Fibroblast of upper back skin (primary cell): ENCODE measurements around the gene COL27A1.

Source experiments
- DNase-seq: peaks from one replicate; pipeline ENCODE4 v3.0.0-alpha.2; 2013

The COL27A1 gene

DNA sequence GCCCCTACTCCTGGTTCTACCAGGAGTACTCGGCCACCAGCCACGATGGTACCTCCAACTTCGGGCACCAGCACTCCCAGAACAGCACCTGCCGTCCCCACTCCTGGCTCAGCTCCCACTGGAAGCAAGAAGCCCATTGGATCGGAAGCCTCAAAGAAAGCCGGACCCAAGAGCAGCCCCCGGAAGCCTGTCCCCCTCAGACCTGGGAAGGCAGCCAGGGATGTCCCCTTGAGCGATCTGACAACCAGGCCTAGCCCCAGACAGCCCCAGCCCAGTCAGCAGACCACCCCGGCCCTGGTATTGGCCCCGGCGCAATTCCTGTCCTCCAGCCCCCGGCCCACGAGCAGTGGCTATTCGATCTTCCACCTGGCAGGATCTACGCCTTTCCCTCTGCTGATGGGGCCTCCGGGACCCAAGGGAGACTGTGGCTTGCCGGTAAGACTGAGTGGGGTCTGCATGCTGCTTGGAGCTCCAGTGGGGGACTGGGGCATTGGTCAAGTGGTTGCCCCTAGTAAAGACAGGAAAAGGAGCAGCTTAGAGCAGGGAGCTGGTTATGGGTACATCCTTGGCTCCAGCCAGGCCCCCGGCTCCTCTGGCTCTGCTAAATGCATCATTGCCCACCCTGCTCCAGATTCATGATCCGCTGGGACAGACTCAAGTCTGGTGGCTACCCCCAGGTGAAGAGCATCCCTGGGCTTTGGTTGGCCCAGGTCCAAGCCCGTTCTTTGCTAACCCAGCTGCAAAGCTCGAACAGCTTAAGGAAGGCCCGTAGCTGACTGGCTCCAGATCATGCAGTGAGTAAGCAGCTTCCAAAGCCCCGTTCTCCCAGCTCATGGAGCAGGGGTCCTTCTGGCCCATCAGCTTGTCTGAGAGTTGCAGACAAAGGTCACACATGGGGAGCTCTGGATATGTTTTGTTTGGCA is 14.0 kb downstream of the COL27A1 start:
- DNase-seq, result peak; percentile 83

DNA sequence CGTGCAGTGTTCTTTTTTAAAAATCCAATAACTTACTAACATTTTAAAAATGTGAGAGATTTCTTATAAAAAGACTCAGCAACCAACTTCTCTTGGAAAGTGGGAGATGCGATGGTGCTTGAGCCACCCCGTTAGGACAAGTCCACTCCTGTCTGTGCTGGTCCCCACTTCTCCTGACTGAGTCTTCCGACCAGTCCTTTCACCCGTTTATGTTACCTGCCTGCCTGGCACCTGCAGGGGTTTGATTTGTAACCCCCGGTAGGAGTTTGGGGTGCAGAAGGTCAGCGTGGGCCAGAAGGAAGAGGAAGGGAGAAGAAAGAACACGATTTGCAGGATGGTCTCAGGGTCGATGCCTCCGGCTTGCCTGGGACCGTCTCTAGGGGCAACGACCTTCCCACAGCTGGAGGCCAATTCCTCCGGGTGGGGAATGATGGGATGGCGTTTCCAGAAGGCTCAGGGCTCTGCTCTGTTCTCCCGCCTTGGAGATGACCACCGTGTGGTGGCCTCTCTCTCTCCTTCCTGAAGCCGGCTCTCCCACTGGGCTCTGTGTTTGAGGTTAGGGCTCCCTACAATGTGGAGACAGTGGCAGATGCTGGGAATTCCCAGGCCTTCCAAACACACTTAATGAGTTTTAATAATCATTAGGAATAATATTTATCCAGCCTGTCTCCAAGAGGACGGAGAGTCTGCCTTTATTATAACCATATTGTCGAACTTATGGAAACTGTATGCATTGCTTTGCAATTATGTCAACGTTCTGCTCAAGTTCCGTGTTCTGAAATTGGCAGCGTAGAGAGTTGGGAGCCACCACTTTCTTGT is 14.8 kb downstream of the COL27A1 start:
- DNase-seq, result peak; percentile 59

DNA sequence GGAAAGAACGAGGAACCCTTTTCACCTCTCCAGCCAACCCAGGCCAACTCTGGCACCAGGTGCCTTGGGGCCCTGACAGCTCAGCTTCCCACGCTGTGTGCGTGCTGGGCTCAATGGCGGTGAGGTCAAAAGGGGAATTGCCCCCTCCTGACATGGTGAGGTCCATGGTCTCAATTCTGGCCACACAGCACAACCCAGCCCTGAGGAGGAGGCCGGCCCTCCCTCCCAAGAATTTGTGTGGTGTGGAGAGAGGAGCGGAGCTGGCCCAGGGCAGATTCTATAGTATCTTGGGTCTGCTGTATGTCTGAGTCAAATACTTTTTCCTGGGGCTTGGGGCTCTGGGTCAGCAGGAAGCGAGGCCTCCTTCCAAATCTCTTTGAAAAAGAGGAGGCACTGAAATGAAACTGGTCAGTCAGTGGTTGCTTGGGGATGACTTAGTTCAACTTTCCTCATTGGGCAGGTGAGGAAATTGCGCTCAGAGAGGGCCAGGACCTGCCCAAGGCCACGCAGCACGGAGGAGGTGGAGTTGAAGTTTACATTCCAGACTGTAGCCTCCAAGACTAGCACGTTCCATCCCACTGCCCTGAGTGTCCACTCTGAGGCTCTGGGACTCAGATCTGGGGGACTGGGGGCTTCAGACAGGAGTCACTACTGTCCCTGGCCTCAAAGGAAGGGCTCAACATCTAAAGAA is 15.6 kb downstream of the COL27A1 start:
- DNase-seq, result peak; percentile 34

DNA sequence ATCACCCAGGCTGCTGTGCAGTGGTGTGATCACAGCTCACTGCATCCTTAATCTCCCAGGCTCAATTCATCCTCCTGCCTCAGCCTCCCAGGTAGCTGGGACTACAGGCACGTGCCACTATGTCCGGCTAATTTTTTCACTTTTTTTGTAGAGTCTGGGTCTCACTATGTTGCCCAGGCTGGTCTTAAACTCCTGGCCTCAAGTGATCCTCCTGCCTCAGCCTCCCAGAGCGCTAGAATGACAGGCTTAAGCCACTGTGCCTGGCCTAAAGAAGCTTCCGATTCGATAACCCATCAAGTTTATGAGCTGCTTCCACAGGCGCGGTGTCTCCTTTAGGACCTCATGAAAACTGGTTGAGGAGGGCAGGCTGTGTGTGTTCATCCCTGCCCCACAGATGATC is 16.2 kb downstream of the COL27A1 start:
- DNase-seq, result no peak

DNA sequence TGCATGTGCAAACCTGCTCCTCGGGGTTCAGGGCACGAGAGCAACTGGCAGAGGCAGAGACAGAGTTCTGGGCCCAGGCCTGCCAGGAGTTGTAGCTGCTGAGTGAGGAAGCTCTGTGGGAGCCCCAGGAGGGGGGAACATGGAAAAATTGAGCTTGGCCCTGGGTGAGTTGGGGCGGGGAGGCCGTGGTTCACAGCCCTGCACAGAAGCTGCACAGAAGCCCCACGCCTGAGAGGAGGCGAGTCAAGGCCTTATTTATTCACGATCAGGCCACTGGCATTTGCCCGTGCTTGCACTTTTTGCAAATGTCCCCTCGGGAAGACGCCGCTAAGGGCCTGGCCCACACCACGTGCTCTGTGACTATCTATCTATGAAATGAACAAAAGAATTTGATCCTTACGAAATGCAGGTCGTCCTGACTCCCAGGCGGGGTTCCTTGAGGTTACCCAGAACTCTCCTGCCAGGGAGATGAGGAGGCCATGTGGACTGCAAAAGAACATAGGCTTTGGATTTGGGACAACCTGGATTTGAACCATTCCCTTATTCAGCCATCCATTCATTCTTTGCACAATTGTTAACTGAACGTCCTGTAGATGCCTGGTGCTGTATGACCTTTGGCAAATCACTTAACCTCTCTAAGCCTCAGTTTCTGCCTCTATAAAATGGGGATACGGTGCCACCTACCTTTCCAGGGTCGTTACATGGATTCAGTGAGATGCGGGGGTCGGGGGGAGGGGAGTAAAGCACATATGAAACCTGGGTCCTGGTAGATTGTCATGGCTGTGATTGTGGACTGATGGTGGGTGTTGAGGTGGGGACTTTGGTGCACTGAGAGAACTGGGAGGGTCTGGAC is 17.9 kb downstream of the COL27A1 start:
- peak; percentile 68 for DNase-seq

DNA sequence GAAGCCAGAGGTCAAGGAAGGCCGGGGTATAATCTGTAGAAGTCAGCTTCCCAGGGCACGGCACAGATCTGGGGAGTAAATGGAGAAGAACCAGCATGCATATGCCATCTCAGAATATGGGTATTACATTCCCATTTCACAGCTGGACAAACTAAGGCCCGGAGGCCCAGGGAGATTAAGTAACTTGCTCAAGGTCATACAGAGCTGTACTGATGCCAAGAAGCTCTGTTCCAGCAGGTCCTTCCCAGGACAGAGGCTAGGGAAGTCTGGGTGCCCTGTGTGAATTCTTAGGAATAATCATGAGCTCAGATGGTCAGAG is 19.2 kb downstream of the COL27A1 start:
- no peak for DNase-seq

DNA sequence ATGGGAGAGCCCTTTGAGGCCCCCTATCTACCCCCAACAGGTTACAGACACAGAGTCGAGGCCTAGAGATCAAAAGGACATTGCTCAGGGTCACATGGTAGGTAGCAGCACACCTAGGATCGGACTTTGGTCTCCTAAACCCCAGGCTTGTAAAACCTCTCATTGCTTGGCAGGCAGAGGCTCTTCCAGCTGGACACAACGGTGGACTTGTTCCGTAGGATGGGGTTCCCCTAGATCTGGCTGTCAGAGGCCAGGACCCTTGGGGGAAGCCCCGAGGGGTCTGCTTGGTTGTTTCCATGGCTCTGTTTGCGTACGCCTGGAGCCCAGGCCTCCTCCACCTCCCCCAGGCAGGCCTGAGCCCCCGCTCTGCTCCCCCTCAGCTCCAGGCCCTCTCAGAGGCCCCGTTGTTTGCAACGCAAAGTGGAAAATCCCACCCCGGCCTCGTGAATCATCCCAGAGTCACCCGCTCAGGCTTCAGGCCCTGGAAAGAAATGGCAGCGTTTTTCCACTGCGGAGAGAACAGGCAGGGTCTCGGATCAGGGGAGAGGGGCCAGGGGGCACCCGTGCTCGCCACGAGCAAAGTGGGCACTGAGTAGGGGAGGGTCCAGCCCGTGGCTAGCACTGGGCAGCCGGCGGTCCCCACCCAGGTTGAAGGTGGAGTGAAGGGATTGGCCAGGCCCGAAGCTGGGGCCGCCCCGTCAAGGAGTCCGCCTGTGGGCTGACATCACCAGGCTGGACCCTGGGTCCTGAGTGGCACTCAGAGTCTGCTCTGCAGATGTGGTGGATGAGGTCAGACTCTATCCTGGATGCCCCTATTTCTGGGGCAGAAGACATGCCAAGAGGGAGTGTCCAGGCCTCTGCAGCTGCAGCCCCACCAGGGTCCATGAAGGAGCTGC is 19.8 kb downstream of the COL27A1 start:
- peak; percentile 71 for DNase-seq

DNA sequence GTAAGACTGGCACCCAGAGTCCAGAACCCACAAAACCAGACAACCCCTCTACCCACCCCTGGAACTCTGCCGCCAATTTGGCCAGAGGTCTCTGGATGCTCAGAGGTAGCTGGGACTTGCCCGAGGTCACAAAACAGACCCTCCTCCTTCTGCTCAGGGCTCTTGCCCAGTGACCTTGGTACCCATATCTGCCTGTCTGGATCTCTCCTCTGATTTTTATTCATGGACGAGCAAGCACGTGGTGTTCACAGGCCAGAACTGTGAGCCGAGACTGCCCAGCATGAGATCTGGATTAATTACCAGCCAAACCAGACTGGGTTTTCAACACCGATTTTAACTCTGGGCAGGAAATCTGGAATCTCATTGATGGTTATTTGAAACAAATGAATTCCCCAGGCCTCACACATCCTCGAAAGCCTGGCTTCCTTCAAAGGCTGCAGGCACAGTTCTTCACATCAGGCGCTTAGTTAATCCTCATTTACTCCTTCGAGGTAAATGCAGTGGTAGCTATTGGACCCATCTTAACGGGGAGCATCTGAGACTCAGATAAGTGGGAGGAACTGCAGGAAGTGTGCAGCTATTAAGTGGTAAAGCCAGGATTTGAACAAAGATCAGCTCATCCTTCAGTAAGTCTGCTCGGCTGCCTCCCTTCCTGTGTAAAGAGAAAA is 21.4 kb downstream of the COL27A1 start:
- no peak for DNase-seq

DNA sequence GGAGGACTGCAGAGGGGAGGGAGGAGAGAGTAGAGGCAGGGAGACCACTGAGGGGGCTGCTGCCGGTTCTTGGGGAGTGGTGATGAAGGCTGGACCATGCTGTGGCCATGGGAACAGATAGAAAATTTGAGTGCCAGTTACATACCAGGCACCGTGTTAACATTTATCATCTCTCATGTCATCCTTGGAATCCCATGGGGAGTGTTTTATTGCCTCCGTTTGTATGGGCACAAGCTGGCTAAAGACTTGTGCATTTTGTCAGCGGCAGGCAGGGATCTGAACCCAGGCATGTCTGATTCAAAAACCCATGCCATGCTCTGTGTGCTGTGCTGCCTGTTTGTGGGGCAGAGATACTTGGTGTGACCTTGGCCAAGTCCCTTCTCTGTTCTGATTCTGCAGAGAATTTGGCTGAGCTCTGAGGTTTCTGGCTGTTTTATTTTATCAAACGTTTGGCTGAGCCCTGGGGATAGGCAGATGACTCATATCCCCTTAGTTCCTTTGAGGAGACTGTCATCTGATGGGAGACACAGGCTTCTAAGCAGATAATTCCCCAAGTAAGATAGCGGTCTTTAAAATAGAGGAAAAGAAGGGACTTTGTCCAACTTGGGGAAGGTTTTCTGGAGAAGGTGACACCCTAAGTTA is 22.2 kb downstream of the COL27A1 start:
- DNase-seq, result peak; percentile 62

DNA sequence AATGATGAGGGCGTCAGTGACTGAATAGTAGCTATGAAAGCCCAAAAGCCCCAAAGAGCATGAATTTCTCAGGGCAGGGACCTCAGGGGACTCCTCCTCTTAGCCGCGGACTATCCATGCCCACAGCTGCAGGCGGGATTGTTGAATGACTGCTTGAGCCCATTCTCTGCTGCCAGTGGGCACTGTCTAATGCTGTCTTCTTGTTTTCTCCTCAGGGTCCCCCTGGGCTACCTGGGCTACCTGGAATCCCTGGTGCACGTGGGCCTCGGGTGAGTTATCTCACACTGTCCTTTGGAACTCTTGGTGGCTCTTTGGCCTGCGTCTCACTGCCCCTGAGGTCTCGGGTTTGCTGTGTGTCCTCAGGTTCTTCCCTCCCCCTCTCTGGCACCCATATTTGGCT is 22.7 kb downstream of the COL27A1 start:
- no peak for DNase-seq

DNA sequence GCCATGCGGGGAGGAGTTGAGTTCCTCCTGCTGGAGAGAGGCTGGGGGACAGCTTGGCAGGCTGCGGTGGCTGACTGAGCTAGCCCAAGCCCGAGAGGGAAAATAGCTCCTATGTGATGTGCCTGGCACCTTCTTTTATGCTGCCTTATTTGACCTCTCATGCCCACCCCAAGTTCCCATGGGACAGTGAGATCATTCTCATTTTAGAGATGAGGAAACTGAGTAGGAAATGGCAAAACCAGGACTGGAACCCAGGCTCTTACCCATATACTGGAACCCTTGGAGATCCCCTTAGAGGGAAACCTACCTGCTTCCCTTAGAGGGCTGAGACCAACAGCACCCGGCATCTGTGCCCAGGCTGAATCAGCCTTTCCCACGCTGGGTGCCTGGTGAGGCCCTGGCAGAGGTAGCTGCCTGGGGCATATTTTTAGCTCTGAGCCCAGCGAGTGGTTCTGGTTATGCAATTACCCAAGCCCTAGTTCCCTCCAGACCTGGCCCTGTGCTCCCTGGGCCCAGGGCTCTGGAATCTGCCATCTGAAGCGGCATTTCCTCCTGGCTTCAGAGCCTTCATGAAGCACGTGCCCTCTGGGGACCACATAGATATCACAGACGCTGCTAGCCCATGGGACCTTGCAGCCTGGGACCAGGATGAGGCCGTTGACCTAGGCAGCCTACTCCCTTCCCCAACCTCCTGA is 23.6 kb downstream of the COL27A1 start:
- DNase-seq, result no peak

DNA sequence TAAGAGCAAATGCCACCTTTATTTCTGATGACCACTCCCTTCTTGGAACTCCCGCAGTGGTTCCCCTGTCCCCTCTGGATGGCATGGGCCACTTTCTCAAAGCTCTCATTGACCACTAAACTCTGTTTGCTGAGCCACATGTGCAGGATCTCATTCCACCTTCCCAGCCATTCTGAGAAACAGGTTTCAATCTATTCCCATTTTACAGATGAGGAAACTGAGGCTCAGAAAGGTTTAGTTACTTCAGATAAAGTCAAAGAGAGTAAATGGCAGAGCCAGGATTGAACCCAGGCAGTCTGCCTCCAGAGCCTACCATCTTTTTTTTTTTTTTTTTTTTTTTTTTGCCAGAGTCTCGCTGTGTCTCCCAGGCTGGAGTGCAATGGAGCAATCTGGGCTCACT is 24.2 kb downstream of the COL27A1 start:
- no peak for DNase-seq

DNA sequence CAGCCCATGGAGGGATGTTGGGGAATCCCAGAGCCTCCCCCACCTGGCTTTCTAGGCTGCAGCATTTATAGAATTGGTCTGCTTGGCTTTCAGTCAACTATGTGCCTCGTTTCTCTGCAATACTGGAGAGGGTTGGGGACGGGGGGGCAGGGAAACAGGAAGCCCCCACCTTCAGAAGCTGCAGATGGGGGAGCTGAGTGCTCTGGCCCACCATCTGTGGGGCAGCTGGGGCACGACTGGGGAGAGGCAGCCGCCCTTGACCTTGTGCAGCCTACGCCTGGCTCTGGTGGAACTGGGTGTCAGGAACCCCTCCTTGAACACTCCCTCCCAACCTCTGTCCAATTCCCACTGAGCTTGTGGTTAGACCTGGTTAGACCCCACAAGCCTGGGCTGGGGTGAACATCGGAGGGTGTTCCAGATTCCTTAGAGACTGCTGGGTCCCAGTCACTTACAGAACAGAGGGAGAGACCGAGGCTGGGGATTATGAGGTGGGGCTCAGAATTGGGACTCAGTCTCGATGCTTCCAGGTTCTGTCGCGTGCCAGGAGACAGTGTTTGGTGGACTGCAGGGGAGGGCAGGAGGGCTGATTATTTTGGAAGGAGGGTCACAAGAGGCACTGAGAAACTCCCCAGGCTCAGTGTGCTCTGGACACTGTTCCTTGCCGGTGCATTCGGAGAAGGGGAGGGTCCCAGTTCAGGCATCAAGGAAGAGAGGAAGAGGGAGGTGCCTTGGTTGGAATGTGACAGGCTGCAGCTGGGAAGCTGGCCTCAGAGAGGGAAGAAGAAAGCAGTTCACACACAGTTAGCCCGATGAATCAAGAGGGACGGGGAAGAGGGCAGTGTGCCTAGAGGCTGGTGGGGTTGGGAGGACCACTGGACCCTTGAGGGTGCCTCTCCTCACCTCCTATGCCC is 25.6 kb downstream of the COL27A1 start:
- DNase-seq, result peak; percentile 70

DNA sequence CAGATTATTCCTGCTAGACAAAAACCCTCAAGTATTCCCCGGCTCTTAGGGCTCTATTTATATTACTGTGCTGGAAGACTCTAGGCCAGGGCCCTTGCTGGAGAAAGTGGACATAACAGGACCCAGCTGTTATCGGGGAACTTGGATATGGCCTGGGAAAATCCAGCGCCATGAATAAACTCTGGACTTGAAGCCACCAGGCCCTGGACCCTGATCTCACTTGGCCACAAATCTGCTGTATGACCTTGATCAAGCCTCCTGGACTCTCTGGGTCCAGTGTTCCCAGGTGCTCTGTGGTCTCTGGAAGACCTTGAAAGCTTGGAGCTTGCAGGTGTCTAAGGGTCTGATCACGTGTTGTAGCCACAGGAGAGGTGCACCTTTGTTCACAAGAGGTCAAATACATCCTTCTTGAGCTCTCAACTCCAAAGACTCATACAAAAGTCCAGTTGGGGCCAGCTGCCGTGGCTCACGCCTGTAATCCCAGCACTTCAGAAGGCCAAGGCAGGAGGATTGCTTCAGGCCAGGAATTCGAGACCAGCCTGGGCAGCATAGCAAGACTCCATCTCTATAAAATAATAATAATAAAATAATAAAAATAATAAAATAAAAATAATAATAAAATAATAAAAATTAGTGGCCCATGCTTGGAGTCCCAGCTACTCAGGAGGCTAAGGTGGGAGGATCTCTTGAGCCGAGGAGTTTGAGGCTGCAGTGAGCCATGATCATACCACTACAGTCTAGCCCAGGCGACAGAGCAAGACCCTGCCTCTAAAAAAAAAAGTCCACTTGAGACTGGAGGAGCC is 26.5 kb downstream of the COL27A1 start:
- DNase-seq, result no peak

DNA sequence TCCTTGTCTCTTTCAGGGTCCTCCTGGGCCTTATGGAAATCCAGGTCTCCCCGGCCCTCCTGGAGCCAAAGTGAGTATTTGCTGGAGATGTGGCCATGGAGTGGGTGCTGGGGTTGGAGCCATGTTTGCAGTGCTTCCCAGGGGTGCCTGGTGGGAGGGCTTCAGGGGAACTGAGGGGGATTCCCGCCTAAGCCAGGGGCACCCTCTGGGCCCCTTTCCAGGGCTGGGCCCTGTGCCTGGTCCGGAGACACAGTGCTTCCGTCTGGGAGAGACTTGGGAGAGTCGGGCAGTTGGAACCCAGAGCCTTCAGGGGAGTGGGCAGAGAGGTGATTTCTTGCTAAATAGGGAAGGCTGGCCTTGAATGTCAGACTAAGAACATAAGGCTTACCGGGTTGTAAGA is 27.7 kb downstream of the COL27A1 start:
- no peak for DNase-seq

DNA sequence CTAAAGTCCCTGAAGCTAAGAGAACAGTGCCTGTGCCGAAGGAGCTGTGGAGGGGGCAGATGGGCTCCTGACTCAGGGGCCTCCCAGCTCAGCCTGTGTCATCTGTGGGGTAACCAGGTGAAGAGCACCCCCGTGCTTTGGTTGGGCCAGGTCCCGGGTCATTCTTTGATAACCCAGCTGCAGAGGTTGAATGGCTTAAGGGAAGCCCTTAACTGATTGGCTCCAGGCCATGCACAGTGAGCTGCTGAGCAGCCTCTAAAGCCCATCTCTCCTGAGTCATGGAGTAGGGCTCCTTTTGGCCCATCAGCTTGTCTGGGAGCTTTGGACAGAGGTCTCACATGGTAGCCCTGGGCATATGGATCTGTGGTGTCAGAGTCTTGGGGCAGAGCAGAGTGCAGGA is 28.7 kb downstream of the COL27A1 start:
- DNase-seq, result peak; percentile 42

DNA sequence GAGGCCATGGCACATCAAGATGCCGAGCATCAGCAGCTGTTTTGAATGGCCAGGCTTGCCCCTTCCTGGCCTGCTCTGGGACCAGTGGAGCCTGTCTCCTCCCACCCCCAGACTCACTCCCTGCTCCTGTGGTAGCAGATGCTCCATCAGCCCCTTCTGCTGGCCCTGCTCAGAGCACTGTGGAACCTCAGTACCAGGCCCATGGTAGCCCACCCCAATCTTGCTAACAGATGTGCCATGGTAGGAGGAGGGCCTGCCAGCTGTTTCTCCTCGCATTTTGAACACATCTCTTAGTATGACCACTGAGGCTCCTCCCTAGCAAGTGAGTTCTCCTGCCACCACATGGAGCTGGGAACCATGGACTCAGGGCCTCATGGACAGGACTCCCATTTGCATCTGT is 29.5 kb downstream of the COL27A1 start:
- no peak for DNase-seq
